H1 (cell line): ENCODE measurements around the gene HDAC11. TPM values are rescaled to one million over a fixed set of nuclear protein-coding genes. Genes with fewer than 3 reads are reported as not detected.

ENCODE experiments used
- CTCF ChIA-PET: fragments of 300-600 bp; sonication (Branson Sonifier 250); formaldehyde crosslinking; loops from one replicate; lab custom pipeline; 2021; ENCODE audit not compliant: partially characterized antibody; lab: Charles Lee
- POLR2A ChIA-PET: fragments of 300-600 bp; sonication (Branson Sonifier 250); formaldehyde crosslinking; loops from one replicate; lab custom pipeline; 2021; ENCODE audit warnings: inconsistent platforms; ENCODE audit not compliant: partially characterized antibody; lab: Charles Lee
- DNase-seq, 2 experiments: peaks; one replicate each; pipeline versions ENCODE4 v3.0.0 to v3.0.0-alpha.2; 2010 to 2022; ENCODE audit warnings: low spot score in 2 of 2, low read depth in 1 of 2, mixed read lengths in 1 of 2
- FAIRE-seq: peaks from 2 replicates; lab custom pipeline; 2011; peaks lifted over from hg19 to GRCh38; lab: Jason Lieb, UNC
- H2AFZ ChIP-seq: 2 replicates; pipeline ENCODE4 v1.8.1; 2012; ENCODE audit warnings: low read length, inconsistent platforms
- H2AK5ac ChIP-seq: 2 replicates; pipeline ENCODE4 v1.6.1; 2013; ENCODE audit warnings: low read depth, low read length
- H2BK120ac ChIP-seq: replicated peaks from 2 replicates; pipeline ENCODE3; 2013; ENCODE audit warnings: low read depth, low read length, inconsistent platforms
- H2BK12ac ChIP-seq: 2 replicates; pipeline ENCODE4 v1.6.1; 2013; ENCODE audit warnings: low read depth, low read length
- H2BK15ac ChIP-seq: 2 replicates; pipeline ENCODE4 v1.6.1; 2013; ENCODE audit warnings: low read length
- H2BK20ac ChIP-seq: 2 replicates; pipeline ENCODE4 v1.6.1; 2013; ENCODE audit warnings: low read length
- H2BK5ac ChIP-seq: 2 replicates; pipeline ENCODE4 v1.6.1; 2013; ENCODE audit warnings: low read depth, low read length
- H3K14ac ChIP-seq: 2 replicates; pipeline ENCODE4 v1.6.1; 2013; ENCODE audit warnings: inconsistent platforms; ENCODE audit not compliant: insufficient read length
- H3K18ac ChIP-seq: 2 replicates; pipeline ENCODE4 v1.6.1; 2013; ENCODE audit warnings: low read length; ENCODE audit errors: extremely low read depth
- H3K23ac ChIP-seq: 2 replicates; pipeline ENCODE4 v1.6.1; 2013; ENCODE audit warnings: inconsistent platforms; ENCODE audit not compliant: insufficient read length
- H3K23me2 ChIP-seq: 2 replicates; pipeline ENCODE4 v1.6.1; 2013; ENCODE audit warnings: low read depth, low read length
- H3K27ac ChIP-seq: 2 replicates; pipeline ENCODE4 v1.6.1; 2011; ENCODE audit warnings: low read depth, low read length, inconsistent platforms
- H3K27me3 ChIP-seq, 4 experiments: replicated peaks in 1 of 4; 1 replicate in 1 of 4; 2 replicates in 3 of 4; pipeline versions ENCODE4 v1.6.1 to v1.8.1; 2011 to 2013; ENCODE audit warnings: low read length in 3 of 4, mild to moderate bottlenecking in 3 of 4, inconsistent platforms in 2 of 4, mixed read lengths in 2 of 4, moderate library complexity in 1 of 4; ENCODE audit not compliant: control insufficient read depth in 3 of 4, insufficient read depth in 3 of 4; ENCODE audit errors: extremely low read depth in 1 of 4
- H3K36me3 ChIP-seq, 4 experiments: 2 replicates each; pipeline versions ENCODE4 v1.6.1 to v1.8.1; 2011 to 2013; ENCODE audit warnings: mild to moderate bottlenecking in 4 of 4, low read length in 3 of 4, moderate library complexity in 2 of 4, control low read depth in 1 of 4, inconsistent platforms in 1 of 4; ENCODE audit not compliant: insufficient read depth in 4 of 4, control insufficient read depth in 2 of 4
- H3K4ac ChIP-seq: replicated peaks from 2 replicates; pipeline ENCODE3; 2013; ENCODE audit warnings: low read length, low read depth, mixed read lengths, inconsistent platforms; ENCODE audit not compliant: insufficient read length
- H3K4me1 ChIP-seq, 4 experiments: replicated peaks in 1 of 4; 1 replicate in 1 of 4; 2 replicates in 3 of 4; pipeline versions ENCODE4 v1.6.1 to v1.8.1; 2011 to 2013; ENCODE audit warnings: low read length in 3 of 4, inconsistent platforms in 2 of 4, mixed read lengths in 1 of 4; ENCODE audit not compliant: insufficient read depth in 4 of 4, control insufficient read depth in 3 of 4
- H3K4me2 ChIP-seq, 2 experiments: 2 replicates each; pipeline versions ENCODE4 v1.6.1 to v1.8.1; 2011 to 2013; ENCODE audit warnings: low read depth in 2 of 2, low read length in 2 of 2, control low read depth in 1 of 2, inconsistent platforms in 1 of 2, mild to moderate bottlenecking in 1 of 2; ENCODE audit not compliant: insufficient read depth in 1 of 2
- H3K4me3 ChIP-seq, 4 experiments: fragments of 200-600, 300-600 bp in 1 of 4; sonication (generic), shearing (Covaris generic), sonication (Bioruptor Twin) in 1 of 4; 2 replicates each; pipeline versions ENCODE4 v1.5.1 to v1.8.1; 2011 to 2016; ENCODE audit warnings: low read length in 4 of 4, low read depth in 3 of 4, control low read depth in 2 of 4, inconsistent platforms in 2 of 4, mild to moderate bottlenecking in 2 of 4, mixed read lengths in 1 of 4, moderate library complexity in 1 of 4; ENCODE audit not compliant: insufficient read depth in 2 of 4; ENCODE audit errors: extremely low read depth in 1 of 4
- H3K56ac ChIP-seq: replicated peaks from 2 replicates; pipeline ENCODE3; 2013; ENCODE audit warnings: low read depth, mild to moderate bottlenecking, mixed read lengths, low read length, inconsistent platforms; ENCODE audit not compliant: insufficient read length
- H3K79me1 ChIP-seq: 2 replicates; pipeline ENCODE4 v1.6.1; 2013; ENCODE audit warnings: low read depth, low read length, control low read depth
- H3K79me2 ChIP-seq, 2 experiments: 2 replicates each; pipeline versions ENCODE4 v1.6.1 to v1.8.1; 2012 to 2013; ENCODE audit warnings: low read length in 2 of 2, mild to moderate bottlenecking in 2 of 2, inconsistent platforms in 1 of 2; ENCODE audit not compliant: insufficient read depth in 2 of 2, control insufficient read depth in 1 of 2
- H3K9ac ChIP-seq, 4 experiments: replicated peaks in 1 of 4; 1 replicate in 1 of 4; 2 replicates in 3 of 4; pipeline versions ENCODE4 v1.6.1 to v1.8.1; 2011 to 2013; ENCODE audit warnings: low read depth in 3 of 4, low read length in 3 of 4, control low read depth in 2 of 4, mild to moderate bottlenecking in 2 of 4, moderate library complexity in 2 of 4, inconsistent platforms in 1 of 4; ENCODE audit errors: extremely low read depth in 1 of 4
- H3K9me3 ChIP-seq, 2 experiments: 2 replicates each; pipeline versions ENCODE4 v1.6.1 to v1.8.1; 2012 to 2013; ENCODE audit warnings: mild to moderate bottlenecking in 2 of 2, moderate library complexity in 2 of 2, control low read depth in 1 of 2, inconsistent platforms in 1 of 2, low read depth in 1 of 2, low read length in 1 of 2, mixed read lengths in 1 of 2; ENCODE audit not compliant: insufficient read depth in 2 of 2
- H4K20me1 ChIP-seq, 2 experiments: replicated peaks in 1 of 2; 2 replicates each; pipeline versions ENCODE3 to v1.8.1; 2011 to 2013; ENCODE audit warnings: inconsistent platforms in 2 of 2, low read length in 2 of 2, mild to moderate bottlenecking in 1 of 2; ENCODE audit not compliant: insufficient read depth in 2 of 2, control insufficient read depth in 1 of 2
- H4K5ac ChIP-seq: 2 replicates; pipeline ENCODE4 v1.6.1; 2013; ENCODE audit warnings: low read length, low read depth, mixed read lengths, inconsistent platforms; ENCODE audit not compliant: insufficient read length
- H4K8ac ChIP-seq: 2 replicates; pipeline ENCODE4 v1.8.0; 2013; ENCODE audit warnings: mild to moderate bottlenecking, moderate library complexity, low read length, inconsistent platforms; ENCODE audit not compliant: insufficient read depth; ENCODE audit errors: extremely low read depth
- H4K91ac ChIP-seq: replicated peaks from 2 replicates; pipeline ENCODE3; 2013; ENCODE audit warnings: low read length, mixed read lengths, inconsistent platforms; ENCODE audit not compliant: insufficient read length
- CHD2 ChIP-seq: IDR thresholded peaks from 2 replicates; pipeline ENCODE4 v1.6.1; 2012; ENCODE audit warnings: low read length, improper control_type of control experiment
- EP300 ChIP-seq, 2 experiments: IDR thresholded peaks; 1 replicate in 1 of 2; 2 replicates in 1 of 2; pipeline ENCODE4 v1.6.1; 2011 to 2012; ENCODE audit warnings: low read depth in 2 of 2, low read length in 2 of 2, mild to moderate bottlenecking in 2 of 2, borderline replicate concordance in 1 of 2, inconsistent platforms in 1 of 2, moderate library complexity in 1 of 2
- HDAC2 ChIP-seq, 2 experiments: fragments of 300-600 bp in 1 of 2; sonication (generic) in 1 of 2; IDR thresholded peaks; 2 replicates each; pipeline ENCODE4 v1.6.1; 2011 to 2012; ENCODE audit warnings: low read depth in 2 of 2, low read length in 2 of 2, mild to moderate bottlenecking in 2 of 2, moderate library complexity in 2 of 2, borderline replicate concordance in 1 of 2, inconsistent platforms in 1 of 2
- NANOG ChIP-seq: IDR thresholded peaks from 2 replicates; pipeline ENCODE4 v1.6.1; 2011; ENCODE audit warnings: low read length, low read depth, mild to moderate bottlenecking, inconsistent platforms; ENCODE audit not compliant: insufficient read depth, poor library complexity, severe bottlenecking
- POLR2AphosphoS5 ChIP-seq: IDR thresholded peaks from 2 replicates; pipeline ENCODE4 v1.6.1; 2011; ENCODE audit warnings: low read depth, low read length
- RNF2 ChIP-seq: fragments of 200-900, 300-1000 bp; sonication (generic); IDR thresholded peaks from 2 replicates; pipeline ENCODE4 v1.7.1; 2016; ENCODE audit warnings: borderline replicate concordance, low read depth, mild to moderate bottlenecking, antibody characterized with exemption, low read length; ENCODE audit not compliant: poor library complexity, severe bottlenecking; ENCODE audit errors: missing control alignments
- SIX5 ChIP-seq: IDR thresholded peaks from 2 replicates; pipeline ENCODE4 v1.6.1; 2011; ENCODE audit warnings: mild to moderate bottlenecking, low read depth, low read length
- SP1 ChIP-seq: IDR thresholded peaks from 2 replicates; pipeline ENCODE4 v1.6.1; 2011; ENCODE audit warnings: low read depth, low read length
- SRF ChIP-seq: IDR thresholded peaks from 2 replicates; pipeline ENCODE4 v1.6.1; 2011; ENCODE audit warnings: mild to moderate bottlenecking, low read depth, low read length, moderate library complexity
- SUZ12 ChIP-seq: fragments of 200-600 bp; sonication (generic); IDR thresholded peaks from 2 replicates; pipeline ENCODE4 v1.6.1; 2012; ENCODE audit warnings: mild to moderate bottlenecking, inconsistent platforms, low read length, moderate library complexity, mixed read lengths
- TBP ChIP-seq: IDR thresholded peaks from 2 replicates; pipeline ENCODE4 v1.6.1; 2011; ENCODE audit warnings: low read depth, low read length, improper control_type of control experiment
- WGBS, 2 experiments: shearing (Covaris generic) in 1 of 2; methylation state at CpG; one replicate each; pipeline versions ENCODE4 v1.1.6 to v1.1.7; 2013 to 2015; ENCODE audit warnings: low lambda C conversion rate in 2 of 2, mixed read lengths in 2 of 2, inconsistent platforms in 1 of 2, low coverage in 1 of 2, missing lambda C conversion rate in 1 of 2; ENCODE audit not compliant: insufficient replicate concordance in 2 of 2, insufficient coverage in 1 of 2, insufficient read length in 1 of 2; ENCODE audit errors: extremely low coverage in 1 of 2, missing lambda C conversion rate in 1 of 2; 5-methylcytosine and 5-hydroxymethylcytosine counted together
- polyA plus RNA-seq, 7 experiments: library from polyadenylated mRNA; depleted of rRNA in 3 of 7; stranded (reverse) in 5 of 7; unstranded in 2 of 7; fragments of >200 nt in 5 of 7; fragments of 200-250 nt in 2 of 7; gene quantifications; 1 replicate in 5 of 7; 2 replicates in 1 of 7; 4 replicates in 1 of 7; pipeline versions ENCODE4 v1.2.1 to v1.2.3, GENCODE V29; 2011 to 2013; ENCODE audit warnings: missing spikeins in 2 of 7, mixed read lengths in 2 of 7
- total RNA-seq: library from RNA; stranded (reverse); fragmentation: NEBNext Ultra II Directional; extraction: Animal tissue kit (Norgen Biotek cat#: 25700); gene quantifications from 2 replicates; pipeline ENCODE4 v1.2.1, GENCODE V29; 2021

Gene HDAC11
- total and polyA plus RNA-seq, 2 of the 8 experiments (the other 6 are each of a cell fraction or from before 2014, with no cell fraction given), result 6.8 to 7.4 TPM

- peak overlapping the region; percentile 3 for H4K91ac ChIP-seq
- no peaks in the 10 kb centered on the region for H3K79me2 ChIP-seq
- H3K9ac ChIP-seq, result no peak overlapping the region
- DNase-seq (no peak), FAIRE-seq (no peak)
- H2BK12ac ChIP-seq, result no peak overlapping the region
- H3K14ac ChIP-seq, result no peak overlapping the region
- POLR2A ChIA-PET, result interaction anchor here (0.9 to 2.5 kb wide), 4 partner anchors 11 to 181 kb away, joined by 3 to 8 read pairs (median 4); no protein-coding TSS in a partner anchor
- H3K56ac ChIP-seq, result no peak overlapping the region
- H2BK20ac ChIP-seq, result no peak overlapping the region
- 89% methylated on average over 11 of the region's 11 CpGs; no CpG with 5 or more reads in 1 of the 2 experiments for WGBS, 2 experiments
- TF ChIP-seq SUZ12, result no peak
- TF ChIP-seq SP1, result no peak
- no peak for TF ChIP-seq SIX5
- no peak for TF ChIP-seq CHD2
- no peak for TF ChIP-seq POLR2AphosphoS5
- TF ChIP-seq HDAC2 (IDR thresholded peaks at IDR 0.05; ENCODE audit: borderline replicate concordance in 1 of 2, low read depth in 2 of 2, low read length in 2 of 2), result no peak
- no peak for TF ChIP-seq EP300 (IDR thresholded peaks at IDR 0.05; ENCODE audit: borderline replicate concordance in 1 of 2, low read depth in 2 of 2, low read length in 2 of 2)
- TF ChIP-seq NANOG, result no peak
- no peak for TF ChIP-seq RNF2
- no peak for TF ChIP-seq TBP
- no peak for TF ChIP-seq SRF
- H3K36me3 ChIP-seq, result no peaks in the 10 kb centered on the region
- H2BK120ac ChIP-seq, result no peak overlapping the region
- no peak overlapping the region for H2BK15ac ChIP-seq
- H2AK5ac ChIP-seq, result no peak overlapping the region
- H3K23me2 ChIP-seq, result no peaks in the 10 kb centered on the region; the same call in 1 of the 2 replicates
- H3K4ac ChIP-seq, result no peak overlapping the region
- CTCF ChIA-PET, result interaction anchor here (0.6 to 4.8 kb wide), 19 partner anchors 8 to 417 kb away, joined by 3 to 43 read pairs (median 4); partner anchors contain the start of gene HDAC11
- no peak overlapping the region for H3K4me3 ChIP-seq
- no peak overlapping the region for H3K23ac ChIP-seq
- no peak overlapping the region for H3K18ac ChIP-seq
- no peak overlapping the region for H2BK5ac ChIP-seq
- no peaks in the 10 kb centered on the region for H3K79me1 ChIP-seq
- H4K5ac ChIP-seq, result no peak overlapping the region
- no peak overlapping the region for H2AFZ ChIP-seq
- no peak overlapping the region for H3K27ac ChIP-seq
- H3K4me1 ChIP-seq, result peaks cover 0 to 2% (median 0%) of the 10 kb centered on the region in 4 experiments; a peak in 2 of 7 replicates
- H4K20me1 ChIP-seq, result no peaks in the 10 kb centered on the region
- peak overlapping the region; percentile 12; the same call in 1 of the 2 replicates for H4K8ac ChIP-seq
- H3K4me2 ChIP-seq, result no peak overlapping the region
- peaks cover 3 to 10% (median 9%) of the 10 kb centered on the region in 4 experiments; a peak in 6 of 7 replicates for H3K27me3 ChIP-seq
- no peaks in the 10 kb centered on the region for H3K9me3 ChIP-seq
Observed at GRCh38 chr3:13463618-13464400, 16.3 kb upstream of the HDAC11 start.
